ENCODE results near the gene ZNF385A.
A peak's percentile ranks its signal among the peaks of the same experiment; 100 is the strongest.

ZNF385A gene

GRCh38 chr12:54359762-54360351 lies 24.7 kb downstream of the ZNF385A start:
- Histone ChIP-seq H3K4me3 (ENCODE audit: low read depth, low read length, poor library complexity, severe bottlenecking) (peak overlapping the region; percentile 71), H3K4me2 (ENCODE audit: low read length) (peak overlapping the region; percentile 96), H3K9me3 (ENCODE audit: low read length) (no peaks in the 10 kb centered on the region), H3F3A (ENCODE audit: insufficient read depth, low read length) (no peaks in the 10 kb centered on the region), H3K36me3 (ENCODE audit: insufficient read depth, low read length) (no peaks in the 10 kb centered on the region), H4K20me1 (ENCODE audit: insufficient read depth, low read length) (no peaks in the 10 kb centered on the region), H3K4me1 (ENCODE audit: insufficient read depth, low read length, severe bottlenecking) (peaks cover 30% of the 10 kb centered on the region), H3K9ac (ENCODE audit: low read length) (peak overlapping the region; percentile 60), H2AFZ (ENCODE audit: low read length) (no peak overlapping the region; the same call in 1 of the 2 replicates), H3K9me2 (ENCODE audit: low read depth, low read length) (no peaks in the 10 kb centered on the region), H3K27me3 (ENCODE audit: insufficient read depth, low read length) (no peaks in the 10 kb centered on the region), H3K79me2 (ENCODE audit: insufficient read depth, low read length) (no peaks in the 10 kb centered on the region), H3K27ac (ENCODE audit: low read depth, low read length, poor library complexity, severe bottlenecking) (peak overlapping the region; percentile 77)
- no peak for TF ChIP-seq CTCF (IDR thresholded peaks at IDR 0.05; ENCODE audit: low read length)
- TF ChIP-seq EZH2 (IDR thresholded peaks at IDR 0.05; ENCODE audit: borderline replicate concordance, low read length): no peak

GRCh38 chr12:54358945-54359761 lies 25.4 kb downstream of the ZNF385A start:
- Histone ChIP-seq H2AFZ (ENCODE audit: low read length) (no peak overlapping the region; the same call in 1 of the 2 replicates), H3K9me2 (ENCODE audit: low read depth, low read length) (no peaks in the 10 kb centered on the region), H3K9me3 (ENCODE audit: low read length) (no peaks in the 10 kb centered on the region), H4K20me1 (ENCODE audit: insufficient read depth, low read length) (no peaks in the 10 kb centered on the region), H3K36me3 (ENCODE audit: insufficient read depth, low read length) (no peaks in the 10 kb centered on the region), H3K79me2 (ENCODE audit: insufficient read depth, low read length) (no peaks in the 10 kb centered on the region), H3K9ac (ENCODE audit: low read length) (peak overlapping the region; percentile 81), H3K4me1 (ENCODE audit: insufficient read depth, low read length, severe bottlenecking) (peaks cover 30% of the 10 kb centered on the region), H3K27me3 (ENCODE audit: insufficient read depth, low read length) (no peaks in the 10 kb centered on the region), H3K27ac (ENCODE audit: low read depth, low read length, poor library complexity, severe bottlenecking) (peak overlapping the region; percentile 79), H3K4me2 (ENCODE audit: low read length) (peak overlapping the region; percentile 96), H3K4me3 (ENCODE audit: low read depth, low read length, poor library complexity, severe bottlenecking) (peak overlapping the region; percentile 71), H3F3A (ENCODE audit: insufficient read depth, low read length) (no peaks in the 10 kb centered on the region)
- TF ChIP-seq CTCF (IDR thresholded peaks at IDR 0.05; ENCODE audit: low read length) (no peak), EZH2 (IDR thresholded peaks at IDR 0.05; ENCODE audit: borderline replicate concordance, low read length) (no peak)

- H4K20me1 ChIP-seq (ENCODE audit: insufficient read depth, low read length): no peaks in the 10 kb centered on the region
- no peaks in the 10 kb centered on the region for H3K9me3 ChIP-seq (ENCODE audit: low read length)
- H2AFZ ChIP-seq (ENCODE audit: low read length): no peak overlapping the region
- no peaks in the 10 kb centered on the region for H3K9me2 ChIP-seq (ENCODE audit: low read depth, low read length)
- peak overlapping the region; percentile 81 for H3K9ac ChIP-seq (ENCODE audit: low read length)
- peak overlapping the region; percentile 96 for H3K4me2 ChIP-seq (ENCODE audit: low read length)
- peak overlapping the region; percentile 71 for H3K4me3 ChIP-seq (ENCODE audit: low read depth, low read length, poor library complexity, severe bottlenecking)
- H3K36me3 ChIP-seq (ENCODE audit: insufficient read depth, low read length): no peaks in the 10 kb centered on the region
- no peaks in the 10 kb centered on the region for H3K27me3 ChIP-seq (ENCODE audit: insufficient read depth, low read length)
- TF ChIP-seq CTCF (IDR thresholded peaks at IDR 0.05; ENCODE audit: low read length): no peak
- no peak for TF ChIP-seq EZH2 (IDR thresholded peaks at IDR 0.05; ENCODE audit: borderline replicate concordance, low read length)
- H3K79me2 ChIP-seq (ENCODE audit: insufficient read depth, low read length): no peaks in the 10 kb centered on the region
- no peaks in the 10 kb centered on the region for H3F3A ChIP-seq (ENCODE audit: insufficient read depth, low read length)
- H3K4me1 ChIP-seq (ENCODE audit: insufficient read depth, low read length, severe bottlenecking): peaks cover 30% of the 10 kb centered on the region
- peak overlapping the region; percentile 79 for H3K27ac ChIP-seq (ENCODE audit: low read depth, low read length, poor library complexity, severe bottlenecking)
Measured at GRCh38 chr12:54358191-54358944, 26.2 kb downstream of the ZNF385A start.
